SH-SY5Y (cell line): ENCODE data around the gene FOXN3.
A peak's percentile ranks its signal among the peaks of the same experiment; 100 is the strongest.

Experiments
- GATA2 ChIP-seq: IDR thresholded peaks from 2 replicates; pipeline ENCODE4 v1.6.1; 2011; ENCODE audit warnings: mild to moderate bottlenecking, low read depth, low read length
- GATA3 ChIP-seq: IDR thresholded peaks from 2 replicates; pipeline ENCODE4 v1.6.1; 2011; ENCODE audit warnings: low read depth, mild to moderate bottlenecking, low read length, moderate library complexity

Gene FOXN3

GRCh38 chr14:89279649-89280232 is 137.3 kb downstream of the FOXN3 start:
- TF ChIP-seq GATA3 (no peak), GATA2 (no peak)

GRCh38 chr14:89277203-89277602 is 139.8 kb downstream of the FOXN3 start:
- TF ChIP-seq GATA2 (no peak), GATA3 (no peak)

GRCh38 chr14:89276424-89276975 is 140.5 kb downstream of the FOXN3 start:
- TF ChIP-seq GATA3 (no peak), GATA2 (no peak)

- TF ChIP-seq GATA3: no peak
- no peak for TF ChIP-seq GATA2
These were observed 146.4 kb downstream of the FOXN3 start for GRCh38 chr14:89270439-89271227.

GRCh38 chr14:89269404-89269803 is 147.6 kb downstream of the FOXN3 start:
- TF ChIP-seq GATA3: no peak
- TF ChIP-seq GATA2: no peak

GRCh38 chr14:89268514-89268913 is 148.5 kb downstream of the FOXN3 start:
- TF ChIP-seq GATA2 (no peak), GATA3 (no peak)

GRCh38 chr14:89267656-89268055 is 149.4 kb downstream of the FOXN3 start:
- TF ChIP-seq GATA3: no peak
- no peak for TF ChIP-seq GATA2

GRCh38 chr14:89267163-89267562 is 149.9 kb downstream of the FOXN3 start:
- TF ChIP-seq GATA3 (no peak), GATA2 (no peak)

- no peak for TF ChIP-seq GATA3
- no peak for TF ChIP-seq GATA2
These were observed 150.3 kb downstream of the FOXN3 start for GRCh38 chr14:89266754-89267153.

GRCh38 chr14:89265234-89265633 is 151.8 kb downstream of the FOXN3 start:
- TF ChIP-seq GATA2: peak; percentile 47; the same call in 1 of the 2 replicates
- TF ChIP-seq GATA3: no peak

GRCh38 chr14:89264196-89264800 is 152.7 kb downstream of the FOXN3 start:
- TF ChIP-seq GATA3 (no peak), GATA2 (no peak)

- TF ChIP-seq GATA2 (no peak), GATA3 (no peak)
These were observed 155.0 kb downstream of the FOXN3 start for GRCh38 chr14:89262041-89262440.

- TF ChIP-seq GATA3 (no peak), GATA2 (no peak)
These were observed 156.1 kb downstream of the FOXN3 start for GRCh38 chr14:89260898-89261297.

- TF ChIP-seq GATA2: no peak
- no peak for TF ChIP-seq GATA3
These were observed 157.0 kb downstream of the FOXN3 start for GRCh38 chr14:89259951-89260609.
